NCI-H2196 treated with DMSO at 0.1 percent for 48 hours (cell line): ENCODE results near the gene EVI5L.

ENCODE experiments used
- DNase-seq: peaks from one replicate; lab custom pipeline; 2025; ENCODE audit not compliant: unreplicated experiment; lab: John Stamatoyannopoulos, UW

Gene EVI5L

DNA sequence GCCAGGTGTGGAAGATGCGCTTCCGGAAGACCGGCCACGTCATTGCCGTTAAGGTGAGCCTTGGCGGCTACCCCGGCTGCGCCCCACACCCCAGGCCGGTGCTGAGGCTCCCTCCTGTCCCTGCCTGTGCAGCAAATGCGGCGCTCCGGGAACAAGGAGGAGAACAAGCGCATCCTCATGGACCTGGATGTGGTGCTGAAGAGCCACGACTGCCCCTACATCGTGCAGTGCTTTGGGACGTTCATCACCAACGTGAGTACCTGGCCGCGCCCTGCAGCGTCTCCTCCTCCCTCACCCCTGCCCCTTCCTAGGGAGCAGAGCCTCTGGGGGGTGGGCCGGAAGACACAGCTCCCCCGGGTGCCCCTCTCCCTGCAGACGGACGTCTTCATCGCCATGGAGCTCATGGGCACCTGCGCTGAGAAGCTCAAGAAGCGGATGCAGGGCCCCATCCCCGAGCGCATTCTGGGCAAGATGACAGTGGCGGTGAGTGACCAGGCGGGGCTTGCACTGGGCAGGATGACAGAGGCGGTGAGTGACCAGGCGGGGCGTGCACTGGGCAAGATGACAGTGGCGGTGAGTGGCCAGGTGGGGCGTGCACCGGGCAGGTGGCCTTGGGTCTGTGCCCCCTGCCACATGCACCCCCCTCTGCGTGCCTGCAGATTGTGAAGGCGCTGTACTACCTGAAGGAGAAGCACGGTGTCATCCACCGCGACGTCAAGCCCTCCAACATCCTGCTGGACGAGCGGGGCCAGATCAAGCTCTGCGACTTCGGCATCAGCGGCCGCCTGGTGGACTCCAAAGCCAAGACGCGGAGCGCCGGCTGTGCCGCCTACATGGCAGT lies 80.5 kb downstream of the EVI5L start:
- no peak for DNase-seq

DNA sequence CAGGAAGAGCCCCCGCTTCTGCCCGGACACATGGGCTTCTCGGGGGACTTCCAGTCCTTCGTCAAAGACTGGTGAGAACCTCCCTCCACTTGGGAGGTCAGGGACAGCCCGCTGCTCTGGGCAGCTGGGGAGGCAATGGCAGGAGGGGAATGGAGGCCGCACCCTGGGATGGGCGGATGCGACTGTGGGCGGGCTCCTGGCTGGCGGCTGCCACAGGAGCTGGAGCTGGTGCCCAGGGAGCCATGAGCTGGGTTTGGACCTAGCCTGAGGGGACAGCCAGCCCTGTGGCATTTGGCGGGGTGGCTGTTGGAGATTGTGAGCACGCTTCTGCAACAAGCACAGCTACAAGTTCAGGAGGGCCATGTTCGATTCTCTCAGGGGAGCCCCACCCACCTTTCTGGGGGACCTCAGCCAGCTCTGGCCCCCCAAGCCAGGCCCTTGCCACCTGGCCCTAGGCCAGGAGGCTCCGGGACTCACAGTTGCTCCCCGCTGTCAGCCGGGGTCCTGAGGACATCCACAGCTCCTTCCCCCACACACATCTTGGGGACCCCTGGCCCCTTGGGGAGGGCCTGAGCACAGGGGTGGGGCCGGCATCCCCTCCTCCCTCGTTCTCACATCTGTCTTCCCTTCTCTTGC lies 81.6 kb downstream of the EVI5L start:
- DNase-seq: no peak

DNA sequence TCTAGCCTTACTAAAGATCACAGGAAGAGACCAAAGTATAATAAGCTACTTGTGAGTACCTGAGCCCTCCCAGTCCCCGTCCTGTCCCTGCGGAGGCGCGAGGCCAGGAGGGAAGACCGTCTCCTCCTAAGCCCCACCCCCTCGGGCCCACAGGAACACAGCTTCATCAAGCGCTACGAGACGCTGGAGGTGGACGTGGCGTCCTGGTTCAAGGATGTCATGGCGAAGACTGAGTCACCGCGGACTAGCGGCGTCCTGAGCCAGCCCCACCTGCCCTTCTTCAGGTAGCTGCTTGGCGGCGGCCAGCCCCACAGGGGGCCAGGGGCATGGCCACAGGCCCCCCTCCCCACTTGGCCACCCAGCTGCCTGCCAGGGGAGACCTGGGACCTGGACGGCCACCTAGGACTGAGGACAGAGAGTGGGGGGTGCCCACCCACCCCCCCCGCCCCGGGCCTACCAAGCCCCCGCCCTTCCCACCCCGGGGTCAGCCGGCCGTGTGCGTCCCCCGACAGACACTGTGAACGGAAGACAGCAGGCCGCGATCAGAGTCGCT lies 82.2 kb downstream of the EVI5L start:
- DNase-seq: no peak

DNA sequence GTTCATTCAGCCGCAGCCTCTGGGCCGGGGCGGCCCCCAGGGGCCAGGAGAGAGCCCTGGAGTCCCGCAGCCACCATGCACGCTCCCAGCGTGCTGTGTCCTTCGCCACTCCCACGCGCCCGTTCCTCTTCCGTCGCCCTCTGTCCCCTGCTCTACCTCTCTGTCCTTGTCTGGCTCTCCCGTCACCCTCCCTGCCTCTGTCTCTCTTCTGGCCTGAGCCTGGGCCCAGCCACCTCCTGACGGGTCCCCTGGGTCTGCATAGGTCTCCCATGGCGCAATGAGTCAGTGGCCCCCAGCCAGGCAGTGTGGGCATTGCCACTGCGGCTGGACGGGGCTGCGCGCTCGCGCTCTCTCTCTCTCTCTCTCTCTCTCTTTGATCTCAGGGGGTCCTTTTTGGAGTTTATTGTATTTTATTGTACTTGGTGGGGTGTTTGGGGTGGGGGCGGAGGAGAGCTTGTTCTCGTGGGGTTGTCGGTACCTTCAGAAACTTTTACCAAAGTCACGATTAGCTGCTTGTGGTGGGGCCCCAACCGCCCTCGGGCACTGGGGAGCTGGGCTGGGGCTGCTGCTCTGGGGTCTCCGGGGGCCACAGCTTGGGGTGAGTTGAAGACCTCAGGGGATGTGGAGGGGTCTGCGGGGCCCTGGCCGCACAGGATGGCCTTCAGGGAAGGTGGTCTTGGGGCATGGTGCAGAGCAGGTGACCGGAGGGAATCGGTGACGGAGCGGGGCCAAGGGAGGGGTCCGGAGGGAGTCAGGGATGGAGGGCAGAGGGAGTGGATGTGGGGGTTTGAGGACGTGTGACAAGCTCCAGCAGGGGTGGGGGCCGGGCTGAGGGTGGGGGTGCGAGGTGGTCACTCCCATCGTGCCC lies 82.9 kb downstream of the EVI5L start:
- no peak for DNase-seq

DNA sequence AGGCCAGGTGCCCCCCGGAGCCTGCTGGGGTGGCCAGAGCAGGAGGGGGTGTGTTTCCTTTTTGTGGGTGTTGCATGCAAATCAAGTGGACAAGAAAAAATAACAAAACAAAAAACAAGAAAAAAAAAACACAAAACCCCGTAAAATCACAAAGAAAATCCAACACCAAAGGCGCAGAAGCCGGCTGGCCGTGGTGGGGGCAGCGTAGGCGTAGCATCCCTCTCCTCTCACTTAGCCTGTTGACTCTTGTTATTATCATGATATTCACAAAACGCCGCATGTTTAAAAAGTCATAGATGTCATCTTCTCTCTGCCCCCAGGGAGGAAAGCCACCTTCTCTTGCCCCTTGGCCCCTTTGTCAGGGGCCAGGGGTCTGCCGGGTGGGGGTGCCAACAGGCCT lies 83.6 kb downstream of the EVI5L start:
- no peak for DNase-seq

DNA sequence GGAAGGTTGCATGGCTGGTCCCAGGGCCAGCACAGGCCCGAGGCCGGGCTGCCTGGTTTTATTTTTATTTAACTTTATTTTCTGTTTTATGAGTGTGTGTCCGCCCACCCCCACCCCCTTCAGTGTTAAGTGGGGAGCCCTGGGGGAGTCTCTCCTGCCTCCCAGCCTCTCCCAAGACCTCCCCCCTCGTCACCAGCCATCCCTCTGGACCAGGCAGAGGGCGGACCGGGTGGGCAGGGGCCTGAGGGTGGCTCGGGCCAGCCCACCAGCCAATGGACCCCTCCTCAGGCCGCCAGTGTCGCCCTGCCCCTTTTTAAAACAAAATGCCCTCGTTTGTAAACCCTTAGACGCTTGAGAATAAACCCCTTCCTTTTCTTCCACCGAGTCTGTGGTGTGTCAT lies 84.1 kb downstream of the EVI5L start:
- DNase-seq: no peak
